HG03520 (cell line): ENCODE measurements around the gene CKAP4.

Experiments
- ATAC-seq: cut with Tn5 transposase; IDR thresholded peaks from one replicate; pipeline ENCODE4 v1.9.1; 2021; ENCODE audit warnings: mild to moderate bottlenecking, moderate library complexity; ENCODE audit not compliant: unreplicated experiment

The CKAP4 gene

GRCh38 chr12:106205208-106206069, 42.4 kb downstream of the CKAP4 start:
- no peak for ATAC-seq

- ATAC-seq, result no peak
Observed at GRCh38 chr12:106204312-106204711, 43.5 kb downstream of the CKAP4 start.

GRCh38 chr12:106197906-106198623, 49.8 kb downstream of the CKAP4 start:
- ATAC-seq, result no peak

- ATAC-seq, result no peak
Observed at GRCh38 chr12:106195621-106196027, 52.2 kb downstream of the CKAP4 start.

- no peak for ATAC-seq
Observed at GRCh38 chr12:106194351-106194750, 53.5 kb downstream of the CKAP4 start.

GRCh38 chr12:106193394-106194215, 54.2 kb downstream of the CKAP4 start:
- ATAC-seq, result no peak

GRCh38 chr12:106192659-106193393, 55.0 kb downstream of the CKAP4 start:
- no peak for ATAC-seq

- no peak for ATAC-seq
Observed at GRCh38 chr12:106190581-106190980, 57.2 kb downstream of the CKAP4 start.

GRCh38 chr12:106189341-106189740, 58.5 kb downstream of the CKAP4 start:
- ATAC-seq, result no peak

- no peak for ATAC-seq
Observed at GRCh38 chr12:106188256-106188655, 59.6 kb downstream of the CKAP4 start.
